ENCODE data around the gene GFM1.

DNA sequence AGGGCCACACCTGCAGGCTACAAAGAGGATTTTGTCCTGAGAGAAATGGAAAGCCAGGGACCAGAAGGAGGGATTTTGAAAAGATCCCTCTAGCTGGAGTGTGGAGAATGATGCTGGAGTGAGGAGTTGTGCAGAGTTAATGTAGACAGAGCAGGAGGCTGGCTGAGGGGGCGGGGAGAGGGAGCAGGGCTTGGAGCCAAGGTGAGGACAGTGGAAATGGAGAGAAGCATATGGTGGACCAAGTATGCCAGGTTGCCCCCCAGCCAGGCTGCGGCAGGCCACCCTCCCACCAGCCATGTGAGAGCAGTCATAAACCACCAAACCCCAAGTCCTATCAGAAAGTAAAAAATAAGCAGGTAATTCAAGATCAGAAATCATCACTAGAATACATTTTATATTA is 73.2 kb downstream of the GFM1 start:
- no peak for TF ChIP-seq ARNT (IDR thresholded peaks at IDR 0.05)
- TF ChIP-seq BHLHE40 (IDR thresholded peaks at IDR 0.05; ENCODE audit: borderline replicate concordance): no peak
- no peak for TF ChIP-seq L3MBTL2 (conservative IDR thresholded peaks at IDR 0.05)
- no peak for TF ChIP-seq SP1 (IDR thresholded peaks at IDR 0.05)
- TF ChIP-seq HDGF (IDR thresholded peaks at IDR 0.05; ENCODE audit: borderline replicate concordance): no peak

All from HEK293T (cell line).